PC-3 (cell line): ENCODE measurements around the gene MRPL14. TPM values are rescaled to one million over a fixed set of nuclear protein-coding genes. Genes with fewer than 3 reads are reported as not detected.
"Not testable (repeated sequence)": the region's sequence is repeated elsewhere in the genome, so short reads cannot be mapped to it uniquely, and the experiment has no call there.

Experiments
- ATAC-seq: fragments of 200-7000 bp; cut with Tn5 transposase; 2 replicates; pipeline ENCODE4 v1.9.1; 2020; ENCODE audit warnings: mild to moderate bottlenecking, moderate library complexity
- BruUV-seq: library from RNA; stranded (reverse); fragments of 400-500 nt; replicated peaks from 2 replicates; lab custom pipeline; 2021; lab: Mats Ljungman, UMichigan
- CTCF ChIA-PET: fragments of 300-600 bp; sonication (Branson Sonifier 250); formaldehyde crosslinking; loops from one replicate; lab custom pipeline; 2022; ENCODE audit warnings: antibody characterized with exemption; lab: Charles Lee
- POLR2A ChIA-PET: fragments of 300-600 bp; sonication (Branson Sonifier 250); formaldehyde crosslinking; loops from one replicate; lab custom pipeline; 2022; ENCODE audit warnings: antibody characterized with exemption; ENCODE audit not compliant: unreplicated experiment; lab: Charles Lee
- DNase-seq: peaks from one replicate; pipeline ENCODE4 v3.0.0-alpha.2; 2015
- H2AFZ ChIP-seq: fragments of 300-600 bp; sonication (generic); 2 replicates; pipeline ENCODE4 v1.6.0; 2016; ENCODE audit warnings: antibody characterized with exemption, low read length
- H3F3A ChIP-seq: fragments of 300-600 bp; sonication (generic); one replicate; pipeline ENCODE4 v1.6.0; 2017; ENCODE audit warnings: antibody characterized with exemption, low read length, control low read depth, mild to moderate bottlenecking; ENCODE audit not compliant: unreplicated experiment
- H3K27ac ChIP-seq: fragments of 300-600 bp; sonication (generic); 2 replicates; pipeline ENCODE4 v1.5.1; 2016; ENCODE audit warnings: mild to moderate bottlenecking, low read length
- H3K27me3 ChIP-seq: fragments of 300-600 bp; sonication (generic); 2 replicates; pipeline ENCODE4 v1.6.1; 2016; ENCODE audit warnings: low read length, mixed read lengths
- H3K36me3 ChIP-seq: fragments of 300-600 bp; sonication (generic); 2 replicates; pipeline ENCODE4 v1.6.1; 2016; ENCODE audit warnings: low read depth, mixed run types, low read length, mixed read lengths
- H3K4me1 ChIP-seq: fragments of 300-600 bp; sonication (generic); 2 replicates; pipeline ENCODE4 v1.5.1; 2016; ENCODE audit warnings: low read length; ENCODE audit not compliant: insufficient read depth
- H3K4me2 ChIP-seq: fragments of 300-600 bp; sonication (generic); 2 replicates; pipeline ENCODE4 v1.6.0; 2016; ENCODE audit warnings: low read length
- H3K4me3 ChIP-seq: fragments of 300-600 bp; sonication (generic); 2 replicates; pipeline ENCODE4 v1.5.1; 2016; ENCODE audit warnings: mild to moderate bottlenecking, low read length, mixed read lengths
- H3K79me2 ChIP-seq: fragments of 300-600 bp; sonication (generic); 2 replicates; pipeline ENCODE4 v1.6.1; 2017; ENCODE audit warnings: low read length, mixed read lengths
- H3K9ac ChIP-seq: fragments of 300-600 bp; sonication (generic); 2 replicates; pipeline ENCODE4 v1.6.0; 2016; ENCODE audit warnings: mild to moderate bottlenecking, low read length
- H3K9me2 ChIP-seq: fragments of 300-600 bp; sonication (generic); replicated peaks from 2 replicates; pipeline ENCODE4 v1.6.1; 2016; ENCODE audit warnings: mixed run types, low read length, mixed read lengths
- H3K9me3 ChIP-seq: fragments of 300-600 bp; sonication (generic); 2 replicates; pipeline ENCODE4 v1.6.1; 2016; ENCODE audit warnings: low read length, mixed read lengths
- H4K20me1 ChIP-seq: fragments of 300-600 bp; sonication (generic); 2 replicates; pipeline ENCODE4 v1.6.1; 2016; ENCODE audit warnings: low read length, mixed read lengths
- EZH2 ChIP-seq: fragments of 300-600 bp; sonication (generic); IDR thresholded peaks from one replicate; pipeline ENCODE4 v1.6.1; 2017; ENCODE audit warnings: antibody characterized with exemption, mild to moderate bottlenecking, low read length; ENCODE audit not compliant: unreplicated experiment
- EZH2phosphoT487 ChIP-seq: fragments of 300-600 bp; sonication (generic); IDR thresholded peaks from 2 replicates; pipeline ENCODE4 v1.6.1; 2018; ENCODE audit warnings: mild to moderate bottlenecking, antibody characterized with exemption, low read length, borderline replicate concordance
- intact Hi-C: fragments of 100-400 bp; cut with micrococcal nuclease; formaldehyde crosslinking; loops from 2 replicates; pipeline ENCODE4 v1.9.0; 2023
- total RNA-seq: library from RNA; depleted of rRNA; stranded (reverse); fragments of >200 nt; gene quantifications from 2 replicates; pipeline ENCODE4 v1.2.3, GENCODE V29; 2014
- TF ChIP-seq, protein P1 (sequence below): fragments of 300-600 bp; sonication (generic); conservative IDR thresholded peaks from 2 replicates; pipeline ENCODE4 v1.5.1; 2017; ENCODE audit warnings: antibody characterized with exemption, low read depth, mild to moderate bottlenecking, low read length

MRPL14 gene
- total RNA-seq, 1 experiment from 2014 or later = 192 TPM

DNA sequence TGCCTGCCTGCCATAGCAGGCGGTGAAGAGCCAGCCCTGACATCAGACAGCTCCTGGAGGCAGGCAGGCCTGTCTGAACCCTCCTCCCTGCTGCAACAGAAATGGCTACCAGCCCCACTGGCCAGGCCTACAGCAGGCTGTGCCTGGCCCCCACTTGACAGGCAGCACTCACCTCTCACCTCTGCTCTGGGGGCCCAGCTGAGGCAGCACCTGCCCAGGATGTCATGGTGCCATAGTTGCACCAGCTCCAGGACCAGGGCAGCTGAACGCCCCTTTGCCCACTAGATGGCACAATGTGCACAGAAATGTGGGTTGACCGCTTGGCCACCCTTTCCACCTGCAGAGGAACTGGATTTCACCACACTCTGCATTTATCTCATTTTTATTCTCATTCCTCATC, 30.6 kb downstream of the MRPL14 start:
- no TSS peak for BruUV-seq
- peaks cover 7% of the 10 kb centered on the region; the same call in 1 of the 2 replicates for H4K20me1 ChIP-seq
- H3K4me3 ChIP-seq = no peak overlapping the region
- no peaks in the 10 kb centered on the region for H3K79me2 ChIP-seq
- no peak overlapping the region for H3K9ac ChIP-seq
- POLR2A ChIA-PET = no interaction called here
- ATAC-seq (peak; percentile 85), DNase-seq (peak; percentile 89)
- peaks cover 5% of the 10 kb centered on the region; the same call in 1 of the 2 replicates for H3K36me3 ChIP-seq
- no peak for TF ChIP-seq EZH2phosphoT487
- no peak for TF ChIP-seq EZH2
- TF ChIP-seq, protein P1, sequence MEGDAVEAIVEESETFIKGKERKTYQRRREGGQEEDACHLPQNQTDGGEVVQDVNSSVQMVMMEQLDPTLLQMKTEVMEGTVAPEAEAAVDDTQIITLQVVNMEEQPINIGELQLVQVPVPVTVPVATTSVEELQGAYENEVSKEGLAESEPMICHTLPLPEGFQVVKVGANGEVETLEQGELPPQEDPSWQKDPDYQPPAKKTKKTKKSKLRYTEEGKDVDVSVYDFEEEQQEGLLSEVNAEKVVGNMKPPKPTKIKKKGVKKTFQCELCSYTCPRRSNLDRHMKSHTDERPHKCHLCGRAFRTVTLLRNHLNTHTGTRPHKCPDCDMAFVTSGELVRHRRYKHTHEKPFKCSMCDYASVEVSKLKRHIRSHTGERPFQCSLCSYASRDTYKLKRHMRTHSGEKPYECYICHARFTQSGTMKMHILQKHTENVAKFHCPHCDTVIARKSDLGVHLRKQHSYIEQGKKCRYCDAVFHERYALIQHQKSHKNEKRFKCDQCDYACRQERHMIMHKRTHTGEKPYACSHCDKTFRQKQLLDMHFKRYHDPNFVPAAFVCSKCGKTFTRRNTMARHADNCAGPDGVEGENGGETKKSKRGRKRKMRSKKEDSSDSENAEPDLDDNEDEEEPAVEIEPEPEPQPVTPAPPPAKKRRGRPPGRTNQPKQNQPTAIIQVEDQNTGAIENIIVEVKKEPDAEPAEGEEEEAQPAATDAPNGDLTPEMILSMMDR = peak; percentile 89
- H3K4me2 ChIP-seq = no peak overlapping the region
- H3K9me3 ChIP-seq = no peaks in the 10 kb centered on the region
- no peaks in the 10 kb centered on the region for H3K4me1 ChIP-seq
- intact Hi-C loops = loop anchor here (1.0 to 5.0 kb wide), 3 partner anchors 55 to 242 kb away; no protein-coding TSS in a partner anchor
- H3K9me2 ChIP-seq = no peaks in the 10 kb centered on the region
- H3F3A ChIP-seq = no peaks in the 10 kb centered on the region
- CTCF ChIA-PET = interaction anchor here (0.5 to 1.1 kb wide), 5 partner anchors 36 to 149 kb away, joined by 3 to 4 read pairs (median 3); no protein-coding TSS in a partner anchor
- H2AFZ ChIP-seq = no peak overlapping the region
- H3K27ac ChIP-seq = no peak overlapping the region
- no peaks in the 10 kb centered on the region for H3K27me3 ChIP-seq

DNA sequence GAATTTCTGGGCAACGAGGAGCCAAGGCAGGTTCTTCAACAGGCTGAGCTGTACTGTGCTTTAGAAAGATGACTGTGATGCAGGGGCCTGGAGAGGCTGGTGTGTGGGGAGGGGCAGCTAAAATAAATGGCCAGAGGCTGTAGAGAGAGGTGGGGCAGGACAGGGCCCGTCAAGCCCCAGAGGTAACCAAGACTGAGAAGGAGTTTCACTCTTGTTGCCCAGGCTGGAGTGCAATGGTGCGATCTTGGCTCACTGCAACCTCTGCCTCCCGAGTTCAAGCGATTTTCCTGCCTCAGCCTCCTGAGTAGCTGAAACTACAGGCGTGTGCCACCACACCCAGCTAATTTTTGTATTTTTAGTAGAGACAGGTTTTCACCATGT, 32.0 kb downstream of the MRPL14 start:
- H3K27me3 ChIP-seq, H3F3A ChIP-seq, H3K9me3 ChIP-seq, H3K79me2 ChIP-seq, H3K9ac ChIP-seq, H3K9me2 ChIP-seq, ATAC-seq, H3K4me2 ChIP-seq, H2AFZ ChIP-seq, H3K36me3 ChIP-seq, H3K4me1 ChIP-seq, POLR2A ChIA-PET, CTCF ChIA-PET, H3K4me3 ChIP-seq, BruUV-seq, DNase-seq, H4K20me1 ChIP-seq, H3K27ac ChIP-seq: not testable (repeated sequence)
- intact Hi-C loops = loop anchor here (5.0 kb wide), 1 partner anchor 142 kb away; no protein-coding TSS in a partner anchor

DNA sequence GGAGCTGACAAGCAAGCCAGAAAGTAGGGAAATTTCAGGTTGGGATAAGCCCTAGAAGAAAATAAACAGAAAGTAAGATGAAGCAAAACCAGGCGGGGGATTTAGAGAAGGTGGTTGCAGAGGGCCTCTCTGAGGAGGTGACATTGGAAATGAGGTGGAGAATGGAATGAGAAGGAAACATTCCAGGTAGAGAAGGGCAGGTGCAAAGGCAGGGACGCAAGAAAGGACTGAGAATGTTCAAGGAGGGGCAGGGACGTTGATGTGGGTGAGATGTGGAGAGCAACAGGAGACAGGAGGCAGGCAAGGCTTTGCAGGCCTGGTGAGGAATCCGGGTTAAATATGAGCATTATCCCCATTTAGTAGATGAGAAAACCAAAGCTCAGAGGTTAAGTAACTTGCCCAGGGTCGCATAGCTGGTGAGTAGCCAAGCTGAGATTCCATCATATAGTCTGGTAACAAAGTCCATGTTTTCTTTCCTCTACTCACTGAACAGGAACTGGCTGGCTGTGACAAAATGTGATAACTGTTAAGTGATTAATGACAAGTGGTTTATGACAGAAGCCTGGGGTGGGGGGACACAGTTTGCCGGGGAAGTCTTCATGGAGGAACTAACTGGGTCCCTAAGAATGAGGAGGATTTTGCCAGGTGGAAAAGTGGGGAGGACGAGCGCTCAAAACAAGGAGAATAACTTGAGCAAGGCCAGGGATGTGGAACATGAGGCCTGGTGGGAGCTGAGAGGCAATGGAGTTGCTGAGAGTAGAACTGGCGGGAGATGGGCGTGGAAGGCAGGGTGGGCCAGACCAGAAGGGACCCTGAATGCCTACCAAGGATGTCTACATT, 32.6 kb downstream of the MRPL14 start:
- no peaks in the 10 kb centered on the region for H3K9me2 ChIP-seq
- POLR2A ChIA-PET = no interaction called here
- peaks cover 3% of the 10 kb centered on the region; the same call in 1 of the 2 replicates for H3K36me3 ChIP-seq
- H3K27me3 ChIP-seq = no peaks in the 10 kb centered on the region
- no peak for DNase-seq
- H2AFZ ChIP-seq = no peak overlapping the region
- H3K4me1 ChIP-seq = no peaks in the 10 kb centered on the region
- no peaks in the 10 kb centered on the region for H3K9me3 ChIP-seq
- H3K4me2 ChIP-seq = no peak overlapping the region
- H3K4me3 ChIP-seq = no peak overlapping the region
- no peaks in the 10 kb centered on the region for H3K79me2 ChIP-seq
- no peak overlapping the region for H3K27ac ChIP-seq
- BruUV-seq = no TSS peak
- ATAC-seq = no peak
- H4K20me1 ChIP-seq = peaks cover 7% of the 10 kb centered on the region; the same call in 1 of the 2 replicates
- H3F3A ChIP-seq = no peaks in the 10 kb centered on the region
- intact Hi-C loops = loop anchor here (5.0 kb wide), 1 partner anchor 143 kb away; no protein-coding TSS in a partner anchor
- CTCF ChIA-PET = no interaction called here
- TF ChIP-seq EZH2 (no peak), EZH2phosphoT487 (no peak)
- TF ChIP-seq, protein P1 = no peak
- H3K9ac ChIP-seq = no peak overlapping the region
